GM19463 (cell line): Measurements from ENCODE around the gene TBCE.

ENCODE experiments used
- ATAC-seq: cut with Tn5 transposase; IDR thresholded peaks from one replicate; pipeline ENCODE4 v1.9.1; 2021; ENCODE audit warnings: mild to moderate bottlenecking, moderate library complexity; ENCODE audit not compliant: unreplicated experiment

Gene TBCE

GRCh38 chr1:235367000-235367908, at the start of gene TBCE:
Gene TBCE, plus strand, starts transcription at chr1:235367427. Its CDS starts 12,623 bp downstream, at chr1:235380050.
- ATAC-seq, result peak; percentile 100

- no peak for ATAC-seq
Observed at GRCh38 chr1:235319255-235319654, 48.0 kb upstream of the TBCE start.

DNA sequence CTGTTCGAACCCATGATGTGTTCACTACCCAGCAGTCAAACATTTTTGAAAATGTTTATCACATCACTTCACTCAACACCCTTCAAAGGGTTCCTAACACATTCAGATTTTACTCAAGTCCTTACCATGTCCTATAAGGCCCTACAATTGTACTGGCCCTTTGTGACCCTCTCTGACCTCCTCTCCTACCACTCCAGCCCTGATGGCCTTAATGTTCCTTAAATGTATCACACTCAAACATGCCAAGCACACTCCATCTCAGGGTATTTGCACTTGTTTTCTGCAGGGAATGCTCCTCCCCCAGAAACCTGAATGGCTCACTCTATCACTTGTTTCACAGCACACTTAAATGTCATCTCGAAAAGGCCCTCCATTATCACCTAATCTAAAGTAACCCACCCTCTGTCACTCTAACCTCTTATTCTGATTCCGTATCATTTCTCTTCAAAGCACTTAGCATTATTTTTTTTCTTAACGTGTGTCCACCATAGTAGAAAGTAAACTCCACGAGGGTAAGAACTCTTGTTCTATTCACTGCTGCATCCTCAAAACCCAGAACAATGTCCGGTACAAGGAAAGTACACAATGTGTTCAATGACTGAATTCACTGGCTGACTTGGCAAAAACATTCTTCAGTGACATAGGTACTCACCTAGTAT, 46.6 kb upstream of the TBCE start:
- no peak for ATAC-seq

DNA sequence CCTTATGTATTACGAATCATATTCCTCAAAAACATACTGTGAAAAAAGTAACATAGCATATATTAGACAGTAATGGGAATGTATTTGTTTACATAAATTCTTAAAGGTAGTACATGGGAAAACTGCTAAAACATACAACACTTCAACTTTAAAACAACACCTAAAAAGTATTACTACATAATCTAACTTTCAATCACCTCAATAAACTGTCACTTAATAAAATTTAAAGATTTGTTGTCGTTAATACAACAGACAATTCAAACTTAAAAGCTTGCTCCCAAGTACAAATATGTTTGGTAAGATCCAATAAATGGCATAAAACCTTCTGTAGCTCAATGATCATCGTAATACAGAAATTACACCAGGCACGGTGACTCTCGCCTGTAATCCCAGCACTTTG, 42.9 kb upstream of the TBCE start:
- no peak for ATAC-seq

DNA sequence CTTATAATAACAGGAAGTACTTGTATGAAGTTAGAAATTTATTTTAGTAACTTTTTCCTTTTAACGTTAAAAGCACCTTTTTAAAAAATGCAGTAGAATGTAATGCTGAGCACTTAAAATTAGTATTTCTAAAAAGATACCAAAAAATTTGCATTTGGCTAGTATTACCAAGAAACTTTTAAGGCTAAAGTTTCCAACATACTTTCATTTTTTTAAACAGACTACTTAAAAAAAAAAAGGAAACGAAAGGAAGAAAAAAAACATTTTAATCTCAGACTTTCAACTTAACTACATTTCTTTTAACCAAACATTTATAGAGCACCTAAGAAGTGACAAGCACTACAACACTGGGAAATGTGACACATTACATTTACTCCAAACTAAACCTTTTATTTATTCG, 42.1 kb upstream of the TBCE start:
- ATAC-seq, result no peak

DNA sequence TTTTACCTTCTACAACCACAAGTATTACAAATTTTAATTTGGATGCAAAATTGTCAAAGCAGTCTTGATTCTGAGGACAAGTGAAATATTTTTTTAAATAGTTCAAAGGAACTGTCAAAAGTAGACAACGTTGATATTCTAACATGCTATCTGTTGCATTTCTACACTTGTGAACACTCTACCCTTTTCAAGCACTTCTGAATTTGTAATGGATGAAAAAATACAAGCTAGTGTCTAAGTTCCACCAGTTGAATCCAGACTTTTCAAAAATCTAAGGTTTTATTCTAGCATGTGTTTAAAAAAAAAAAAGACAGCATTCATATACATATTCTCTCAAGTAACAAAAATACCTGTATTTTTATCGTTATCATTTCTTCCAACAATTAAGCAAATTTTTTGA, 41.4 kb upstream of the TBCE start:
- no peak for ATAC-seq

DNA sequence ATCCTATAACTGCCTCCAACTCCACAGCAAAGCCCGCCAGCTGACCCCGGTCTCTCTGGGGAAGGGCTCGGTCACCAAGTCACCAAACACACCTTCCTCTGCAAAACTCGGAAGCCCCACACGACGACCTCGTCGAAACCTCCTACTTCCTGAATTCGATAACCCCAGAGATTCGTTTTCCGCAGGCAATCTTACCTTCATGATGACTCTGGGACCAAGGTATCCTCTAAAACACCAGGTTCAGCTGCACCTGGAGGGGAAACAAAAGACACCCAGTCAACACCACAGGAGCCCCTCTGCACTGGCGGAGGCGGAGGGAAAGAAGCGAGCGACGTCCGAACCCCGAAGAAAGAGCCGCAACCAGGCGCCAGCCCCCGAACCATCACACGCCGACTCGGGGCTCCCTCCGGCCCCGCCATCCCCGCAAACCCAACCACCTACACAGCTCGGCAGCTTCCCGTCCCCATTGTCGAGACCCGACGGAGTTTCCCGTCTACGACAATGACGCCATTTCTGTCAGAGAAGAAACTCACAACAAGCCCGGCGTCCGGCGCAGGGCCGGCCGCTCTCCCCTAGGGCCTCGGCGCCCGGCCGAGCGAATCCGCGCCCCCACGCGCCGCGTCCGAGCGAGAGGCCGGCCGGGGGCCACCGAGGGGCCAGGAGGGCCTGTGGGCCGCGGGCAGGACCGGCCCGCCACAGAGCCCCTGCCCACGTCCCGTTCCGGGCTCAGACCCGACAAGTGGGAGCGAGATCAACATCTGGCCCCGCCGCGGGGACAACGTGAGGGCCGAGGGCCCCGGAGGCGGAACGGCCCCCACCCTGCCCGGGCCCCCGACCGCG, 40.3 kb upstream of the TBCE start:
- ATAC-seq, result no peak

- ATAC-seq, result peak; percentile 8
Observed at GRCh38 chr1:235327559-235328270, 39.5 kb upstream of the TBCE start, which contains the start of gene ARID4B. Gene ARID4B, minus strand, starts transcription at chr1:235328179. Its CDS starts 1,260 bp downstream, at chr1:235326919.

DNA sequence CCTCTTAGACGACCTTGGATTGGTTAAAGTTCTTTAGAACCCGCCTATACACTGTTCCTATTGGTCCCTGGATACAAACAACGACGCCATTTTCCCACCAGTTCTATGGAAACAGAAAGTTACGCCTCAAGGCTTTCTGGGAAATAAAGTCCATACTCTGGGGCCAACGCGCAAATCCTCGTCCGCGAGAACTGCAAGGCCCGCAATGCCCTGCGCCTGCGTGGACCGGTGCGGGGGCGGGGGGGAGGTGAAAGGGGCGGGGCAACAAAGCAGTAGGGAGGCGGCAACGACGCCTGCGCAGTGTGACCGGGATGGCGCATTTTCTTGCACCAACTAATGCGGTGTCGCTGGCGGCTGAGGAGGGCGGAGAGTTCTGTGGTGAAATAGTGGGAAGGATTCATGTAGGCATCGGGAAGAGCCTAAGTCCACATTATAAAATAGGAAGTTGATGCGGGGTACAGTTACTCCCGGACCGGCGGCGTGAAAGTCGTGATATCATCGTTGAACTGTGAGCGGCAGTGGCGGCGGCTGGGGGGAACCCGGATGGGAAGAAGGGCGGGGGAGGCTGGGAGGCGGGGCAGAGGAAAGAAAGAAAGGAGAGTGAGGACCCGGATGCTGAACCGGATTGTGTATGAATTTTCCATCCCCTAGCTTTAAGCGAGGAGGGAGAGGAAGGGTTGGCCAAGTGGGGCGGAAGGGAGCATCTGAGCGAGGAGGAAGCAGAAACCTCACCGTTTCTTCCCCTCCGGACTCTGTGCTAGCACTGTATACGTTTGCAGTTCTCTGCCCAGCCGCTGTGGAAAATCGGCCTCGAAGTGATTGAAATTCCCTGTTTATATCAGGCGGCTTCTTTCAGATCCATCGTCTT, 38.7 kb upstream of the TBCE start, which contains the start of gene GGPS1:
Gene GGPS1, plus strand, starts transcription at position 300 of the 868 bp plus-strand sequence. CDS start 6,695 bp downstream, outside the sequence.
- peak; percentile 56 for ATAC-seq

DNA sequence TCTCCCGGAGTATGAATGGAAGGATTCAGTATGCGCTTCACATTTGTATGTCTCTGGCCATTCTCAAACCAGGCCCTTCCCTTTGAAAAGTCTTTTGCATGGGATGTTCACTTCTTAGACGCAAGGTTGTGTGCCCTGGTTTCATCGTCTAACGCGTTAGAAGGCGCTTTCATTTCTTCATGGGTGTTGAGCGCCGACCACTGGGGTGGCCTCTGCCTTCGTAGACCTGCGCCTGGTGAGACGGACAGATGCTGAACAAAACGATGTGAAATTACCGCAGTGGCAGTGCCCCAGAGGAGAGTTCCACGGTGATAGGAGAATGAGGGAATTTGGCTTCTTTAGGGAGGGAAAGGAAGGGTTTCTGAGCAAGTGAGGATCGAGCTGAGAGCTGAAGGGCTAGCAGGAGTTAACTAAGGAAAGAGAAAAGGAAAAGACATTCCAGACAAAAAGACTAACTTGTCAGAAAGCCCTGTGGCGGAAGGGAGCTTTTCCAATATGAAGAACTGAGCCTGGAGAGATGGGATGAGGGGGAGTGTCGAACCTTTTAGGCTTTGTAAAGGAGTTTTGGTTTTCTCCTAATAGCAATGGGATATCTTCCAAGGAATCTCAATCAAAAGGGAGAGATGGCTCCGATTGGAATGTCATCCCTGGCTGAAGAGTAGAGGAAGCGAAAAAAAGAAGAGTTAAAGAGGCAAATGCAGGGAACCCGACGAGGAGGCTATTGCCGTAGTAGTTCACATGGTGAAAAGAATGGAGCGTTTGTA, 37.9 kb upstream of the TBCE start:
- ATAC-seq, result peak; percentile 23

DNA sequence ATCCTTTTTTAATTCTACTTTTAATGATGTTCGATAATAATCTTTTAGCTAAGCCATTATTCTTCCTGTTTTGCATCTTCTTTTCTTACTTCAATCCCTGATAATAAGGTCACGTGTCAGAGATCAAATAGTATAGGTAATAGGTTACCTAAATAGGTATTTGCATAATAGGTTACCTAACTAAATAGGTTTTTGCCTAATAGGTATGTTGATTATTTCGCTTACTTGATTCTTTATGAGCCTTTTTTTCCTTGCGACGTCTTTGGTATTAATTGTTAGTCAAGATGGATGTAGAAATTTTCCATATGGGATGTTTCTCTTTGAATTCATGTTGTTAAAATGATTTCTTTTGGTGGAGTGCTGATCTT, 36.3 kb upstream of the TBCE start:
- no peak for ATAC-seq

DNA sequence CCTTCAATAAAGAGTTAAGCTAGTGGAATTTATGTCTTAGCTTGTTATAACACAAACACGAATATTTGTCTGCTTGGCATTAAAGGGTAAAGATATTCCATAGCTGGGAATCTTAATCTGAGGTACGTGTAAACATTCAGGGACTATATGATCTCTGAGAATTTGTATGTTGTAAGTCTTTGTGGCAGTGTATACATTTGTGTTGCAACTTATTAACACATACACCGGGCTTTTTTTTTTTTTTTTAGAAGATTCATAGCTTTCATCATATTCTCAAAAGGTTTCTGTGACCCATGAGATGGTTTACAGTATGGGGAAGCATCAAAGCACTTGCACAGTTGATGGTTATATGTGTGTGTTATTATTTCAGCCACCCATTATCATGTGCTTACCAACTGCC, 35.8 kb upstream of the TBCE start:
- ATAC-seq, result no peak

GRCh38 chr1:235336903-235337302, 30.3 kb upstream of the TBCE start:
- ATAC-seq, result no peak

DNA sequence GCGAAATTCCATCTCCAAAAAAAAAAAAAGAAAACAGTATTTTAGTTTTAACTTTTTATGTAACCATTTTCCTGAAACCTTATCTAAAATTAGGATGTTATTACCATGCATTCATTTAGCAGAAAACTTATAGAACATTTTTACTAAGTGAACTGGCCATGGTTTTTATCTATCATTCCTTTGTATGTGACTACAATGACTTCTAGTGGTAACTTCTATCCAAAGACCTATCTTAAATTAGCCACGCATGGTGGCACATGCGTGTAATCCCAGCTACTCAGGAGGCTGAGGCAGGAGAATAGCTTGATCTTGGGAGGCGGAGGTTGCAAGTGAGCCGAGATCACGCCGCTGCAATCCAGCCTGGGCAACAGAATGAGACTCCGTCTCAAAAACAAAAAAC, 27.5 kb upstream of the TBCE start:
- ATAC-seq, result no peak

GRCh38 chr1:235341334-235341733, 25.9 kb upstream of the TBCE start:
- no peak for ATAC-seq

GRCh38 chr1:235342039-235342438, 25.2 kb upstream of the TBCE start:
- ATAC-seq, result no peak

DNA sequence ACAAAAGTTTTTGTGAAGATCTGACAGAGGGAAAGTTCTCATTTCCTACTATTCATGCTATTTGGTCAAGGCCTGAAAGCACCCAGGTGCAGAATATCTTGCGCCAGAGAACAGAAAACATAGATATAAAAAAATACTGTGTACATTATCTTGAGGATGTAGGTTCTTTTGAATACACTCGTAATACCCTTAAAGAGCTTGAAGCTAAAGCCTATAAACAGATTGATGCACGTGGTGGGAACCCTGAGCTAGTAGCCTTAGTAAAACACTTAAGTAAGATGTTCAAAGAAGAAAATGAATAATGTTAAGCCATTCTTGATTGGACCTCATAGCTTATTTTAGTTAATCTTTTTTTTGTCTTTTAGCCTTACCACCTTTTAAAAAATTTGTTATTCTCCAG, 24.8 kb upstream of the TBCE start:
- no peak for ATAC-seq

DNA sequence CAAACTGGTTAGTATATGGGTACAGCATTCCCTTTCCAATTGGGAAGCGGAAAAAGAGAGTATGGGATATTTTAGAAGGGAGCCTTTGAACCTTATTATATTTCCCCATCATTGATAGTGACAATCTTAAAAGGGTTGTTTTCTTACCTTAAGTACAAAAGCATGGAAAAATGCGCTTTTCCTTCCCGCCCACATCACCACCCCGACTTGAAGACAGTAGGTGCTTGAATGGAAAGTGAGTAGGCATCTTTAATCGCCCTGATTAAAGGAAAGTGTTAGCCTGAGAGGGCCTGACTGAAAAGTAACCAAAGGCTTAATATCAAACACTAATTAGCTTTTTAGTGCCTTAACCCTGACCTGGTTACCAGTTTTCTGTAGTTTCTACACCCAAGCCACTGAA, 23.5 kb upstream of the TBCE start:
- ATAC-seq, result no peak

GRCh38 chr1:235351441-235351840, 15.8 kb upstream of the TBCE start:
- no peak for ATAC-seq
